HEK293T (cell line): ENCODE measurements around the gene SLC12A7.

Source experiments
- BHLHE40 ChIP-seq: fragments of 450-650 bp; IDR thresholded peaks from 2 replicates; pipeline ENCODE4 v1.6.1; 2016; ENCODE audit warnings: mild to moderate bottlenecking, moderate library complexity, borderline replicate concordance
- CTBP1 ChIP-seq: fragments of 450-650 bp; IDR thresholded peaks from 2 replicates; pipeline ENCODE4 v1.6.1; 2016; ENCODE audit warnings: borderline replicate concordance
- ELF4 ChIP-seq: fragments of 450-650 bp; IDR thresholded peaks from 2 replicates; pipeline ENCODE4 v1.6.1; 2017; ENCODE audit warnings: antibody characterized with exemption
- FOXA1 ChIP-seq: fragments of 450-650 bp; IDR thresholded peaks from 2 replicates; pipeline ENCODE4 v1.6.1; 2016; ENCODE audit warnings: mild to moderate bottlenecking
- FOXM1 ChIP-seq: fragments of 450-650 bp; IDR thresholded peaks from 2 replicates; pipeline ENCODE4 v1.6.1; 2017; ENCODE audit warnings: mild to moderate bottlenecking, borderline replicate concordance
- HDGF ChIP-seq: fragments of 450-650 bp; IDR thresholded peaks from 2 replicates; pipeline ENCODE4 v1.6.1; 2017; ENCODE audit warnings: antibody characterized with exemption, borderline replicate concordance
- L3MBTL2 ChIP-seq: fragments of 450-650 bp; conservative IDR thresholded peaks from 2 replicates; pipeline ENCODE4 v1.6.1; 2016; ENCODE audit warnings: mild to moderate bottlenecking
- NFRKB ChIP-seq: fragments of 450-650 bp; IDR thresholded peaks from 2 replicates; pipeline ENCODE4 v1.6.1; 2016; ENCODE audit warnings: mild to moderate bottlenecking, moderate library complexity
- ZNF384 ChIP-seq: fragments of 450-650 bp; IDR thresholded peaks from 2 replicates; pipeline ENCODE4 v1.6.1; 2016

GRCh38 chr5:1152771-1153282, 41.0 kb upstream of the SLC12A7 start:
- TF ChIP-seq NFRKB (no peak), ZNF384 (no peak), BHLHE40 (no peak), ELF4 (no peak), CTBP1 (no peak), L3MBTL2 (no peak), FOXM1 (no peak), FOXA1 (no peak), HDGF (no peak)
